ENCODE data around the gene MAP1LC3B. TPM values are rescaled to one million over a fixed set of nuclear protein-coding genes. Genes with fewer than 3 reads are reported as not detected.

MAP1LC3B gene
- total RNA-seq, 1 donor from 2014 or later, result 134 TPM

DNA sequence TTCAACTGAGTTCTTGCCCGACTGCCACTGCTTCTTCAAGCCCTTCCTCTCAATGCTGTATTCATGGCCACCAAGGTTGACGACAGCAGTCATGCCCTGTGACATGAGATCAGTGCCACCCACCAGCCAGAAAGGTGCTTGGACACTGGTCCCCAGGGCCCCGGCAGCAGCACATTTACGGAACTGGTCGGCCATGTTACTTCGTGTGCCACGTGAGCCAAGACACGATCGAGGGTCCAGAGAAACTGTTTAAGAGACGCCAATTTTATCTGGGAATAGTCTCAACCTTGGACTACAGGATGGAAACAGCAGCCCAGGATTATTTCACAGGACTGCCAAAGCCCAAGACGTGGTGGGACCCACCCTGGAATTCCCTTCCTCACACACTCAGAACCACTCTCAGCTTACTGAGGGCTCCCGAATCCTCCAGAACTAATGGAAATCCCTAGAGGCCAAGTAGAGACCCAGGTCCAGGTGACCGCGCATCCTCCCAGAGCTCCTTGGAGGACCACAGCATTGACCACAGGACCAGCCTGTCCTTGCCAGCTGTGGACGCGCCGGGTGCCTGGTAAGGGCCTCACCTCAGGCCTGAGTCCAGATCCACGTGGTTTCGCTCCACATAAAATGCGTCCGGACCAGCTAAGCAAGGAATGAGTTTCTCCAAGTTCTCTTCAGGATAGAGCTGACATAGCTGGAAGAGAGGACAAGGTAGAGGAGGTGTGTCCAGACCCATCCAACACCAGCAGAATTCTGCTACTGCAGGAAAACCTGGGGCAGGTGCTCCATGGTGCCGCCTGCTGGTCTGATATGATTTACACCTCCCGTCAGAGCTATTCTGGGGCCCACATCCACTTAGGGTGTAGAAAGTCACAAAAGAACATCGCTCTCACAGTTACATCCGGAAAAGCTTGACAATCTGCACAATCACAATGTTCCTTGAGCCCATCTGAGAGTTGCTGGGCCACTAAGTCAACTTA, 28.2 kb downstream of the MAP1LC3B start:
- intact Hi-C loops (cut with micrococcal nuclease), result no loop called here
- DNase-seq, result no peak
- ATAC-seq, result no peak

DNA sequence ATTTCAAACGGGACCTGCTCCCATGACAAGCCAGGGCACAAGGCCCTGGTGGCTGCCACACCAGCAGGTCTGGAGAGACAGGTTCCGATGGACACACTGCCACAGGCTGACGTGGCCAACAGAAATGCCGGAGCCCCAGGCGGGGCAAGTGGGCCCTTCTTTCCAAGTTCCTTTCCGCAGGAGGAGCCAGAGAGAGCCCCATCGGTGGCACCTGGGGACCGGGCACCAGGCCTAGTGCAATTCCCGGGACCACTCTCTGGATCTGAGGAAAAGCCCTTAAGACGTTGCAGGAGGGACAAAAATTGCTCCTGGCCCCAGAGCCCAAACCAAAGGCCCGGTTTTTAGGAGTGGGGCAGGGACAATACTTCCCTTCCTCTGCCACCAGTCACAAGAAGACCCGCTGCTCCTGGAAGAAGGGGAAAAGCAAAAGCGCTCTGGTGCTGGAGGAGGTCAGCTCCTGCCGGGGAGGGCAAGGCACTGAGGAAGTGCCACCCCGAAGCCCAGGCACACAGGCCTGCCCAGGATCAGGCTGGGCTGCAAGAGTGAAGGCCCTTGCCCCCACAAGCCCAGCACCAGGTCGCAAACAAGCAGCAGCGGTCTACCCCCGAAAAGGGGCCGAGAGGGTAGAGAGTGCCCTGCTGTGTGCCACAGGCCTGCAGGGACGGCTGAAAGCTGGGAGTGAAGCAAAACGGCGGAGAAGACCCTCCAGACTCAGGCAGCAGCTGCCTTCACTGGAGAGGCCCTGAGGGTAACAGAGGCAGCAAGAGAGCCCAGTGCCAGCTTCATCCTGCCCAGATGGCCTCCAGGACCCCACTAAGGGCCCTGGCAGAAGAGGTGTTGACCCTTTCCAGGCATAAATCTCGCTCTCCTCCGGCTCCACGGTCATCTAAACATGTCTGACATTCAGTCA, 29.1 kb downstream of the MAP1LC3B start:
- ATAC-seq (no peak), DNase-seq (no peak)
- intact Hi-C loops (cut with micrococcal nuclease), result no loop called here

DNA sequence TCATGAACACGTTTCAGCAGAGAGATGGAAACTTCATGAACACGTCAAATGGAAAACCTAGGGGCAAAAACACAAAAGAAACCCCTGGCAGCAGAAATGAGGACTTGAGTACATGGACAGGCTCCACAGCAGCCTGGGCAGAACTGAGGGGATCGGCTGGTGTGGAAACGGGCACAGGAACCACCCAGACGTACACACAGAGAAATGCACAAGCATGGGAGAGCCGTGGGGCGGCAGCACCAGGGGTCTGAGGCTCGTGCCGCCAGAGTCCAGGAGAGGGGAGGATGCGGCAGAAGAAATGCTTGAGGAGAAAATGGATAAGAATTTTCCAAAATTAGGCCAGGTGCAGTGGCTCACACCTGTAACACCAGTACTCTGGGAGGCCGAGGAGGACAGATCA, 30.0 kb downstream of the MAP1LC3B start:
- intact Hi-C loops (cut with micrococcal nuclease), result no loop called here
- DNase-seq (no peak), ATAC-seq (no peak)

DNA sequence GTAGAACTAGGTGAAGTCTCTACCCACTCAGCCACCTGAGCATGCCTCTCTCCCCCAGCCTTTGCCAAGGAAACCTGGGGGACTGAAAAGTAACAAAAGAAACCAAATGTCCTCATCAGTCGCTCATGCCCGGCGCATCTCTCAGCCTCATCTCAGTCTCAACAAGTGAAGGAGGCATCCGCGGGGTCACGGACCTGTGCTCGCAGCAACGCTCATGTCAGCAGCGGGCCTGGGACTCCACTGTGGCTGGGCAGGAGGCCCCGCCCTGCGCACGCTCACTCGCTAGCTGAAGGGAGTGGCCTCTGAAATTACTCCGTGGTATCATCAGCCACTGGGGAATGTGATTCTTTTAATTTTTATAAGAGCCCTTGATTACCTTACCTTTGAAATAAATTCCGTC, 31.3 kb downstream of the MAP1LC3B start:
- DNase-seq, result no peak
- intact Hi-C loops (cut with micrococcal nuclease), result no loop called here
- ATAC-seq, result no peak

DNA sequence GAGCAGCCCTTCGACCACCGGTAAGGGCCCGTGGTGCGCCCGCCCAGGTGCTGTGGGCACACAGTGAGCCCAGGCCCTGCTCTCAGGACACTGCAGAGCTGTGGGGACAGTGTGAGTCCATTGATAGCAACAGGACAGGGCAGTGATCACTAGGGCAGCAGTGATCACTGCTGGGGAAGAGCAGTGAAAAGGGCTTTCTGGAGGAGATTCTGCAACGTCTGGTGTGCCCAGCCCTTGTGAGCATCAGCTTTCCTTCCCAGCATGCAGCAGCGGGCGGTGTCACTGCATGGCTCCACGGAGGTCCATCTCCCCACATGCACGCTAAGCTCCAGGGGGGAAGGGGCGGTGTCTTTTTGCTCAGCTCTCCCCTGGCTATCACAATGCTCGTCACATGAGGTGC, 32.1 kb downstream of the MAP1LC3B start:
- ATAC-seq (no peak), DNase-seq (no peak)
- intact Hi-C loops (cut with micrococcal nuclease), result no loop called here

DNA sequence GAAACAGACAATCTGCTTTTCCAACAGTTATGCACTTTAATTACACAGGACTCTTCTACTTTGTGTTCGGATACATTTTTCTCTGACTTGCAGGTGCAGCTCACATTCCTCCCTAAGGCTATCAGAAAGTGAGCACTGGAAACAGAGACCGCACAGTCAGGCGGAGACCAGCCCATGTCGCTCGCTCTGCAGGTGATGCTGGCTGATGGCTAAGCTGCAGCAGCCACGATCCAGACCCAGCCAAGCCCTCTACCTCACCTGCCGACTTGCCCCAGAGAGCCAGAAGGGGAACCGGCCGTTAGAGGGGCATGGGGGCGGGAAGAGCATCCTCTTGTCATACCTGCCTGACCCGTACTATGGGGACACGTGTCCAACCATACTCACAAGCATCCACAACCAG, 33.8 kb downstream of the MAP1LC3B start:
- ATAC-seq, result no peak
- no peak for DNase-seq
- intact Hi-C loops (cut with micrococcal nuclease), result no loop called here

DNA sequence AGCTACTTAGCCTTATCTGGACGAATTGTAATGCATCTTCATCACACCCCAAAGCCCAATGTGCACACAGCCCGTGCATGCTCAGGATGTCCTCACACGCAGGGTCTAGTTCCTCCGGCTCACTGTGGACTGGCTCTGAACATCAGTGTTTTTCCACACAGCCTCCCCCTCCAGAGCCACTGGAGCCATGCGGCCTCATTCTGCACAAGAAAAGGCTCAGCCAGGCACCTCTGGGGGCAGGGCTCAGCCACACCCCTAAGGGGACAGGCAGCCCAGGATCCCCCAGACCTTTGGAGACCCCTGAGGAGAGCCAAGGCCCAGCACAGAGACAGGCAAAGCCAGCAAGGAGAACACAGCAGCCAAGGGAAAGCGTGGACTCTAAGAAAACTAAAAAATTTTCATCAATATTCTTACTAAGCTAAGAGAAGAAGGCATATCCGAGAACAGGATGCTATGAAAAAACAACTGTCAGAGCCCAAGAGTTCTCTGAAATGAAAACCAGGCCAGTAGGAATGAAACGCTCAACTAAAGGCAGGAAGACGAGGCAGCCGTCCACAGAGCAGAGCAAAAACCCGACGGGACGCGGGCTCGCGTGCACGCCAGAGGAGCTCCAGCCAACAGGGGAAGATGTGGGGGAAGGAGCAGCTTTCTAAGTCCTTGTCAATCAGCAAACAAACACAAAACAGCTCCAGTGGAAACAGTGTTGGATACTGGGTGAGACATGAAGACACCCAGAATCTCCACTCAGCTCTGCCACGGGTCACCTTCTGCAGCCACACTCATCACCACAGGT, 34.5 kb downstream of the MAP1LC3B start:
- DNase-seq (no peak), ATAC-seq (no peak)
- intact Hi-C loops (cut with micrococcal nuclease), result no loop called here

DNA sequence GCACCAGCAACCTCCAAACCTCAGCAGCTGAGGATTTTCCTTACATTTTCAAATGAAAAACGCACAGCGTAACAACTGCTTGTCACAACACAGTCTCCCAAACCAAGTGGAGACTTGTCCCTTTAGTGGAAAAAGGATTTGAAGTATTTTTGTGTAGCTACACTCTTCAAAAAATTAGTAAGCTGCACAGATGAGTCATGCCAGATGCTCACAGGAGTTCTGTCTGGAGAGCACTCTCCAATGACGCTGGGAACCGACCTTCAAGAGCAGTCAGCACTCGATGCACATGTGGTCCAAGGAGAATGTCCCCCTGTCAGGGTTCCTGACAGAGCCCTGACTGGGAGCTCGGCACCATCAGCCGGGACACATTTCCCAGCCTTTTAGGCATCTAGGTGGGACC, 39.8 kb downstream of the MAP1LC3B start:
- intact Hi-C loops (cut with micrococcal nuclease), result no loop called here
- DNase-seq (no peak), ATAC-seq (peak; percentile 54)

DNA sequence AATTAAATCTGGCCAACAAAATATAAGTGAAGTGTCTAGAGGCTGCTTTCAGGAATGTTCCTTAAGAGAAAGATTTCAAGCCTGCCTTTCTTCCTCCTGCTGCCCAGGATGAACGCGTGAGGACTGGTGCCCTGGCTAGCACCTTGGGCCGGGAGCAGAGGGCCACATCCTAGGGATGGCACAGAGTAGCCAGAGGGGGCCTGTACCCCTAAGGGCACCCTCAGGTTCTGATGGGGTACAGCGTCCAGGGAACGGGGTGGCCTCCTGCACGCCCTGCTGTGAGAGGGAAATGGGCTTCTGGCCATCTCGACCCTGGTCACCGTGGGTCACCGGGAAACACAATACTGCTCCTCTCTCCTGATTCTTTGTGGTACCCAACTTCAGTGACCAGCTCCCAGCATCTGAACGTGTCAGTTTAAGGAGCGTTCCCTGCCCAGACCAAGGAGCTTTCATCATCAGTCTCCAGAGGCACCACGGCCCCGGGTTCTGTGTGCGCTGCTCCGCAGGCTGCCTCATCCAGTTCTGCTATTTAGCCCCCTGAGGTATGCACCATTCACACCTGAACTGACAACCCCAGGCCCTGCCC, 40.3 kb downstream of the MAP1LC3B start:
- DNase-seq (no peak), ATAC-seq (no peak)
- intact Hi-C loops (cut with micrococcal nuclease), result no loop called here

DNA sequence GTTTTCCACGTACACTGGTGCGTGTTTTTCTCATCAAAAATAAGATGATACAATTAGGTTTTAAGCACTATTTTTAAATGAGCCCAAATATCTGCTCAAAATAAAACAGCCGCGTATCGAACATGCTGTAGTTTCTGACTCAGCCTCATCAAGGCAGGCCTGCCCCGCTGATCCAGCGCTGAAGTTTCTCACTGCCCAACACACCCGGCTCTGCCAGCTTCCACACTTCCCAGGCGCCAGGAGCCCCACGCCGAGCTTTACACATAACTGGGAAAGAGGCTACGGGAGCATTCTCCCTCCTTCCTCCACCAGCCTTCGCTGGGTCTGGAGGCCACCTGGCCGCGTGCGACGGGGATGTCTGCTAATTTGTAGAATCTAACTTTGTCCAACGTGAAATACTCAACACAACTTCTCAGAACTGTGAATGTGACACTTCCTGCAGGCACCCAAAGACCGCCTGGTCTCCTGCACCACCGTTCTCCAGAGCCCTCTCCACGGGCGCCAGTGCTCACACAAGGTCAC, 42.1 kb downstream of the MAP1LC3B start:
- DNase-seq (no peak), ATAC-seq (no peak)
- intact Hi-C loops (cut with micrococcal nuclease), result no loop called here

DNA sequence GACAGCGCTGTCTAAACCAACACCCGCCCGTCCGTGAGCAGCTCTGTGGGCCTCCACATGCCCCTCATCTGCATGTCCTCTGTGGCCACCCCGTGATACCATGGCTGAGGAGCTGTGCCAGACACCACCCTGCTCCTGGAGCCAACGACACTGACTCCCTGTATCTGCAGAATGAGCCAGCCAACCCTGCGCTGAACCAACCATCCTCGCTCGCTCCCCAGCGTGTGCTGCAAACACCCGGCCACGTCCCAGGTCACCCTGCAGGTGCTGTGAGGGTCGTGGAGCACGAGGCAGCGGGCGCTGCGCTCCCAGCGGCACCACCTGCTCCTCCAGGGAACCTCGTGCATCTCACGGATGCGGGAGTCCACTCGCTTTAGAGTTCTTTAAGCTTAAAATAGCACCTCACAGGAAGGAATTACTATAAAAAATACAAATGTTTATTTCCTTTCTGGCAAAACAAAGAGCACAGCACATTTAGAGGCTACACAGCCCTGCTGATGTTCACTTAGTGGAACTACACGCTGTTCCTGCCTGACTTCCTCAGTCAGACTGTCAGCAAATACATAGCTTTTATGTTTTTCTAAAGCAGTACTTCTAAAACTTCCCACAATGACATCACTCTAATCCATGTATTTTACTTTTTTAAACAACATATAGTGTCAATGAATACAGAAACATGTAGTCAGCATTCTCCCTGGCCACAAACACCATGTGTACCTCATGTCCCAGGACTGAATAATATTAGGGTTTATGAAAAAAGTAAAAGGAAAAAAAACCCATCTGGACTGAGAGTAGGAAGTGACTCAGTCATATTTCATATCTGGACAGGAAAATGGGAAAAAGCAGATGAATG, 43.5 kb downstream of the MAP1LC3B start:
- peak; percentile 50 for DNase-seq

DNA sequence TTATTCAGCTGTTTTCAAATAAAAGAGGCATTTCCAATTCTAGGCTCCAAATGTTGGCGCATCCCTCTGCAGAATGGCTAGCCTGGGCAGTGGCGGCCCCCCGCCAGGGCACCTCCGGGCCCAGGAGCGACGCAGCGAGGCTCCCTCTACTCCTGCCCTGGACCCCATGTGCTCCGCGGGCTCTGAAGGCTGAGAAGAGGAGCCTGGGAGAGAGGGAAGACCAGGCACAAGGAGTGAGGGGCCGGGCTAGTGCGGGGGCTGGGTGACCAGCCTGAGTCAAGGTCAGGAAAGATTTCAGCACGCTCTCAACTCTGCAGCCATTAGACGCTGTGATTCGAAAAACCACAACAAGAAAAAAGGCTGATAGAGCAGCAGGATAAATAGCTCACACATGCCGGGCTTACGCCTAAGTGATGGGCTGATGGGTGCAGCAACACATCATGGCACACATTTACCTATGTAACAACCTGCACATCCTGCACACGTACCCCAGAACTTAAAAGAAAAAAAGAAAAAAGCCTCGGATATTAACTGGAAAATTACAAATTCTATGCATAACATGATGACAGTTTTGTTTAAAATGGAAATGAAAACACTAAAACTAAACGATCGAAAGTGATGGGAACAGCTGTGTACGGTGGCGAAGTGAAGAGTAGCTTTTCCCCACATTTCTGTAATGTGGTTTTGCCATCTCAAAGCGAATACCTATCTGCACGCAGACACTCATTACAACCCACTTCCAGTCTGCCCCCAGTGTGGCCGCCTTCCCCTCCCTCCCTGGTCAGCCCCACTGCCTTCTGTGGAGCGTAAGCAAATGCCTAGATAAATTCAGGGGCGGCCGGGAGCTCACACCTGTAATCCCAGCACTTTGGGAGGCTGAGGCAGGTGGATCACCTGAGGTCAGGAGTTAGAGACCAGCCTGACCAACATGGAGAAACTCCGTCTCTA, 44.4 kb downstream of the MAP1LC3B start:
- ATAC-seq (peak; percentile 31), DNase-seq (no peak)
- intact Hi-C loops (cut with micrococcal nuclease), result no loop called here

More for the DNA sequence above, 43.5 kb downstream of the MAP1LC3B start:
- peak; percentile 72 for ATAC-seq
- intact Hi-C loops (cut with micrococcal nuclease), result no loop called here

DNA sequence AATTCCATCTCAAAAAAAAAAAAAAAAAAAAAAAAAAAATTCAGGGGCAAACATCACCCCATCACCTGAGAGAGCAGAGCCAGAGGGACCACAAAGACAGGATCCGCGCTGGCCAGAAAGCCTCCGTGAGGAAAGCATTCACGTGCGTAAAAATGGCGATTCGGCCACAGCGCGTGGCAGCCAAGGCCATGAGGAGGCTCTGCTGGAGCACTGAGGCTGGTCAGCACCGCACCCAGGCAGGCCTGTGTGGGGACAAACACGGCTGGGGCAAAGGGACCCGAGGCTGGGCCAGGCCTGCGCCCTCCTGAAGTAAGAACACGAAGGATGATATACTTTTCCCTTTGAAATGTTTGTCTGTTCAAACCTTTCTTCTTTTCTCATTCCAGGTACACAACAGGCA, 45.2 kb downstream of the MAP1LC3B start:
- ATAC-seq, result no peak
- intact Hi-C loops (cut with micrococcal nuclease), result no loop called here
- no peak for DNase-seq

DNA sequence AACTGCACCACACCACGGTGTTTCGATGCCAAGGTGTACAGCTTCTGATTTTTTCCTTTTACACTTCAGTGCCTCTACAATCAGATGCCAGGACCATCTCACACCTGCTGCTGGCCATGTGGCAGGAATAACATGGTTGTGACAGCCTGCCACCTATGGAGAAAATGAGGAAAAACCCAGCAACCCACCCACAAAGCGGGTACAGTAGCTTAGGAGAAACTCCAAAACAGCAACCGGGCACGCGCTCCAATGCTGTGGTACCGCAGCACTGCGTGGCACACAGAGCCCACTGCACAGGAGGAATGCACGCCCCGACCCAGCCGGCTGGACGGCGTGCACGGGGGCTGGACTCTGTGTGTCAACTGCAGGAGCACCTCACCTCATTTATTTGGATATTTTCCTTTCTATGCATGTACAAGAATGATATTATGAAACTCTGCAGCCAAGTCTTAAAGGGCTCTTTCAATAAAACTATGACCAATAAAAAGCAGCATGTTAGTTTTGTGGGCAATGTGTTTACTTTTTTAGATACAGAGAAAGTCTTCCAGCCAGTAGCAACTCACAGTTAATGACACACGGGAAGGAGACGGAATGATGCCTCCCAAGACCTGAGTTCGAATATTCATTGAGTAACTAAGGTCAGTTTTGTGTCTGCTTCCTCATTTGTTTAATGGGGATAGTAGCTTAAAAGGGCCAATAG, 45.9 kb downstream of the MAP1LC3B start:
- DNase-seq, result no peak
- intact Hi-C loops (cut with micrococcal nuclease), result no loop called here
- ATAC-seq, result no peak

DNA sequence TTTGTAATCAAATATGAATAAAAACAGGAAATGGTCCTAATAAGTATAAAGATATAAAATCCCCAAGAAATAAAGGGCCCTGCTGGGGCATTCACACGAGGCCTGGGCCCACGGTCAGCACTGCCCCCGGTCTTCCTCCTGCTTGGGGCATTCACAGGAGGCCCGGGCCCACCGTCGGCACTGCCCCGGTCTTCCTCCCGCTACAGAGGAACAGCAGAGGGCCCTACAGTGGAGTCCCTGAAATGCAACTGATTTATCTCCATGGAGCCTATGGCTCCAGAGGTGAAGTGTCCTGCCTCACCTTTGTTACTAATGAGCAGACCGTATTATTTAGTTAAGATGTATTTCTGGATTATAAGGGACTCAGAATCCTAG, 46.5 kb downstream of the MAP1LC3B start:
- no peak for ATAC-seq
- DNase-seq, result no peak
- intact Hi-C loops (cut with micrococcal nuclease), result no loop called here

DNA sequence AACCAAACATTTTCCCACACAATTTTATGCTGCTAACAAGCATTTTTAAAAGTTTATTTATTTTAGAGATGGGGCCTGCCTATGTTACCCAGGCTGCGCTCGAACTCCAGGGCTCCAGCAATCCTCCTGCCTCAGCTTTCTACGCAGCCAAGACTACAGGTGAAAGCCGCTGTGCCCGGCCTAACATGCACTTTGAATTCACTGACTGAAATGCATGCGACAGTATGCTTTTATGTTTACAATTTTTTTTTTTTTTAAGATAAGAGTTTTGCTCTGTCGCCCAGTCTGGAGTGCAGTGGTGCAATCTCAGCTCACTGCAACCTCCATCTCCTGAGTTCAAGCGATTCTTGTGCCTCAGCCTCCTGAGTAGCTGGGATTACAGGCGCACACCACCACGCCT, 47.8 kb downstream of the MAP1LC3B start:
- intact Hi-C loops (cut with micrococcal nuclease), result no loop called here
- DNase-seq (no peak), ATAC-seq (no peak)
